Spleen (tissue), 7 donors: ENCODE data around the gene CMPK2.

Source experiments
- CTCF ChIP-seq, 11 experiments: fragments of 200-600 bp in 7 of 11; fragments of 450-650 bp in 4 of 11; sonication (generic) in 4 of 11; IDR thresholded peaks in 8 of 11; conservative IDR thresholded peaks in 3 of 11; 1 replicate in 7 of 11; 2 replicates in 4 of 11; pipeline versions ENCODE4 v1.4.0 to v1.8.0; 2016 to 2021; ENCODE audit warnings: antibody characterized with exemption in 11 of 11, inconsistent platforms in 4 of 11, mild to moderate bottlenecking in 1 of 11
- POLR2A ChIP-seq, 3 donors: fragments of 450-650 bp; IDR thresholded peaks; one replicate each; pipeline ENCODE4 v1.5.1; 2017; ENCODE audit warnings: antibody characterized with exemption in 3 of 3, mild to moderate bottlenecking in 1 of 3
- POLR2AphosphoS5 ChIP-seq, 3 donors: sonication (generic); formaldehyde crosslinking; IDR thresholded peaks; one replicate each; pipeline ENCODE4 v1.5.1; 2017; ENCODE audit warnings: antibody characterized with exemption in 3 of 3
- donor health status: DM: no; HTN: no; CAD: no; lungs with moderate emphysema.
- donor health status: DM: no; HTN: no; CAD: no.
- donor health status: DM: no; HTN: no; CAD: no.

- no peak for TF ChIP-seq CTCF (IDR thresholded peaks at IDR 0.05 in 8 of 11, conservative IDR thresholded peaks at IDR 0.05 in 3 of 11)
- TF ChIP-seq POLR2A (IDR thresholded peaks at IDR 0.05), result no peak
- no peak for TF ChIP-seq POLR2AphosphoS5 (IDR thresholded peaks at IDR 0.05)
Measured at GRCh38 chr2:6800553-6800952, 65.2 kb downstream of the CMPK2 start.
